ENCODE results near the gene MAP7. TPM values are rescaled to one million over a fixed set of nuclear protein-coding genes. Genes with fewer than 3 reads are reported as not detected.

MAP7 gene
- total and polyA plus RNA-seq, 2 experiments from 2014 or later: 44.7 to 49.2 TPM

GRCh38 chr6:136465766-136466303, 84.4 kb downstream of the MAP7 start:
- Histone ChIP-seq H3F3A (replicated peaks; ENCODE audit: low read depth) (no peaks in the 10 kb centered on the region), H2AFZ (no peak overlapping the region), H3K4me3 (no peak overlapping the region), H3K9me2 (ENCODE audit: insufficient read depth) (no peaks in the 10 kb centered on the region), H3K4me2 (no peak overlapping the region), H3K27me3 (ENCODE audit: insufficient read depth) (no peaks in the 10 kb centered on the region), H3K36me3 (ENCODE audit: insufficient read depth) (no peaks in the 10 kb centered on the region), H3K79me2 (replicated peaks; ENCODE audit: insufficient read depth) (peaks cover 67% of the 10 kb centered on the region), H3K4me1 (ENCODE audit: insufficient read depth) (peaks cover 33% of the 10 kb centered on the region), H3K27ac (ENCODE audit: low read depth) (no peak overlapping the region), H4K20me1 (replicated peaks; ENCODE audit: insufficient read depth) (no peaks in the 10 kb centered on the region)
- ATAC-seq (no peak), DNase-seq (ENCODE audit: low spot score) (no peak)
- Mint-ChIP-seq H3K27ac (0 out of 2 replicates have a peak overlapping the region, but pooled peaks have one; percentile 41), H3K4me3 (no peak overlapping the region), H3K27me3 (ENCODE audit: insufficient read depth, low read depth, poor library complexity) (no peaks in the 10 kb centered on the region), H3K36me3 (ENCODE audit: low read depth) (no peaks in the 10 kb centered on the region), H3K4me1 (peaks cover 49% of the 10 kb centered on the region), H3K9me3 (no peaks in the 10 kb centered on the region)
- no peak for TF ChIP-seq ZNF331 (CRISPR knock-in tag; IDR thresholded peaks at IDR 0.05; ENCODE audit: low read depth)
- TF ChIP-seq NANOG (IDR thresholded peaks at IDR 0.05; ENCODE audit: borderline replicate concordance): no peak
- no peak for TF ChIP-seq CTCF (conservative IDR thresholded peaks at IDR 0.05; ENCODE audit: low read depth in 2 of 2)
- no peak for TF ChIP-seq CREB1 (CRISPR knock-in tag; IDR thresholded peaks at IDR 0.05; ENCODE audit: low read depth)
- TF ChIP-seq REST (IDR thresholded peaks at IDR 0.05; ENCODE audit: unreplicated experiment): no peak
- no peak for TF ChIP-seq POLR2AphosphoS5 (IDR thresholded peaks at IDR 0.05; ENCODE audit: low read depth)

GRCh38 chr6:136464874-136465273, 85.3 kb downstream of the MAP7 start:
- H3K27ac Mint-ChIP-seq: no peak overlapping the region

More at GRCh38 chr6:136464874-136465273, 85.3 kb downstream of the MAP7 start:
- no peaks in the 10 kb centered on the region for H3K9me2 ChIP-seq (ENCODE audit: insufficient read depth)
- H3K27ac ChIP-seq (ENCODE audit: low read depth): no peak overlapping the region
- Mint-ChIP-seq H3K36me3 (ENCODE audit: low read depth) (no peaks in the 10 kb centered on the region), H3K4me3 (no peak overlapping the region), H3K9me3 (no peaks in the 10 kb centered on the region), H3K27me3 (ENCODE audit: insufficient read depth, low read depth, poor library complexity) (no peaks in the 10 kb centered on the region), H3K4me1 (peaks cover 40% of the 10 kb centered on the region)
- peaks cover 23% of the 10 kb centered on the region for H3K4me1 ChIP-seq (ENCODE audit: insufficient read depth)
- TF ChIP-seq POLR2AphosphoS5 (IDR thresholded peaks at IDR 0.05; ENCODE audit: low read depth) (no peak), EZH2phosphoT487 (IDR thresholded peaks at IDR 0.05; ENCODE audit: unreplicated experiment) (no peak), STAT1 (IDR thresholded peaks at IDR 0.05; ENCODE audit: unreplicated experiment) (no peak)
- no peak overlapping the region for H3K4me2 ChIP-seq
- no peak overlapping the region for H2AFZ ChIP-seq
- no peak overlapping the region for H3K4me3 ChIP-seq
- ATAC-seq: no peak
- H4K20me1 ChIP-seq (replicated peaks; ENCODE audit: insufficient read depth): no peaks in the 10 kb centered on the region
- no peaks in the 10 kb centered on the region for H3K36me3 ChIP-seq (ENCODE audit: insufficient read depth)
- no peaks in the 10 kb centered on the region for H3K27me3 ChIP-seq (ENCODE audit: insufficient read depth)
- H3K79me2 ChIP-seq (replicated peaks; ENCODE audit: insufficient read depth): peaks cover 77% of the 10 kb centered on the region
- DNase-seq (ENCODE audit: low spot score): no peak
- no peaks in the 10 kb centered on the region for H3F3A ChIP-seq (replicated peaks; ENCODE audit: low read depth)
